ENCODE data around the gene GMNN.

GMNN gene

DNA sequence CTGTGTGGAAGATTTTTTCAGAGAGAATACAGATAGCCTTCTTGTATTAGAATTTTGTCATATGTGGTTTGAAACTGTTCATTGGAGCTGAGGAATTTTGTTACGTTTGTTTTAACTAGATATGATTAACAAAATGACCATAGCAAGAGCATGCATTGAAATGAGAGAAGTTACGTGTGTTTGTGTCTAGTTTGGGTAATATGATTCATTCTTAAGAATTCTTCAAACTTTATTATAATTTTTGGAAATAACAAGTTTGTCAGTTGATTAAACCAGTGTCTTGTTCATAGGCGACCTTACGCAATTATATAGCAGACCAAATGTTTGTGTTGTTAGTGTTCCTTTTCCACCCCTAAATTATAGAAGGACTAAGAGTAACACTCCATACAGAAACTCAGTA, 5.5 kb downstream of the GMNN start:
- no peak for TF ChIP-seq CTCF (IDR thresholded peaks at IDR 0.05; ENCODE audit: extremely low read depth, missing control alignments)
- DNase-seq (ENCODE audit: low spot score): no peak

- DNase-seq (ENCODE audit: low spot score): no peak
- no peak for TF ChIP-seq CTCF (IDR thresholded peaks at IDR 0.05; ENCODE audit: extremely low read depth, missing control alignments)
These were observed 13.4 kb downstream of the GMNN start for GRCh38 chr6:24788031-24788665.

- TF ChIP-seq CTCF (IDR thresholded peaks at IDR 0.05; ENCODE audit: extremely low read depth, missing control alignments): no peak
- DNase-seq (ENCODE audit: low spot score): no peak
These were observed 20.4 kb downstream of the GMNN start for GRCh38 chr6:24795106-24795505.

DNA sequence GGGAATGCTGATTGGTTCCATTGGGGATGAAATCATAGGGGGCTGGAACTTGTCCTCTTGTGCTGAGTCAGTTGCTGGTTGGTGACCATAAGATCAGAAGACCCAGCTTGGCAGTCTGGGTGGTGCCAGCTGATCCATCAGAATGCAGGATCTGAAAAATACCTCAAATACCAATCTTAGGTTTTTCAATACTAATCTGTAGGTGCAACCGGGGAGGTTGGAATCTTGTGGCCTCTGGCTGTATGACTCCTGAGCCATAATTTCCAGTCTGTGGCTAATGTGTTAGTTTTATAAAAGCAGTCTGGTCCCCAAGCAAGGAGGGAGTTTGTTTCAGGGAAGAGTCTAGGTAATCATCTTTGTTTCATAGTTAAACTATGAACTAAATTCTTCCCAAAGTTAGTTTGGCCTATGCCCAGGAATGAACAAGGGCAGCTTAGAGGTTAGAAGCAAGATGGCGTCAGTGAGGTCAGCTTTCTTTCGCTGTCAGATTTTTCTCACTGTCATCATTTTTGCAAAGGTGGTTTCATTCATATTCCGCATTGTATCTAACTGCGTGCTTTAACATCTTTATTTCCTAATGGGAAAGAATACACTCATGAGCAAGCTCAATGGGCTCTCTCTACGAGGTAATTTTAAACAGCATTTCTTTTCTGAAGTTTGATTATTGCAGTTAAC, 22.0 kb downstream of the GMNN start:
- no peak for TF ChIP-seq CTCF (IDR thresholded peaks at IDR 0.05; ENCODE audit: extremely low read depth, missing control alignments)
- no peak for DNase-seq (ENCODE audit: low spot score)

DNA sequence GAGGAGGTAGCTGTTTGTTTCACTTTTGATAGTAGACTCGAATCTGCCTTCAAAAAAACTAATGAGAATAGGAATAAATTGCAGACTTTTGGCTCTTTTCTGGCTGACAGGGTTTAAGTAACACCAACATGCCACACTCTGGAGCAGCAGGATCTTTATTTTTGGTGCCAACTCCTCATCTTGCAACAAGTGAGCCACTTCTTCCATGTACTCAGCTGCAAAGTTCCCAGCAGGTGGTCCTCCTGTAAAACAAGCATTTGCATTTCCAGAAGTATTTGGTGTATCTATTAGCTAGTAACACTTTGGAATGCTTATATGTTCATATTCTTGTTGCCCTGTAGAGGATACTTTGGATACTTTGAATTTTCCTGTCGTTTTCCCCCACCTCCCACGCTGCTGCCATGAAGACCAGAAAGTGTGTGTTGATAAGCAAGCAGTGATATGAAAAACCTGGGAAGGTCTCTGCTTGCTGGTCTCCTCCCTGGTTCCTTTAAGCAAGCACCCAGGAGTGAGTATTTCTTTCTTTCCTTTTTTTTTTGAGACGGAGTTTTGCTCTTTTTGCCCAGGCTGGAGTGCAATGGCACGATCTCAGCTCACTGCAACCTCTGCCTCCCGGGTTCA, 23.0 kb downstream of the GMNN start:
- DNase-seq (ENCODE audit: low spot score): no peak
- TF ChIP-seq CTCF (IDR thresholded peaks at IDR 0.05; ENCODE audit: extremely low read depth, missing control alignments): no peak

DNA sequence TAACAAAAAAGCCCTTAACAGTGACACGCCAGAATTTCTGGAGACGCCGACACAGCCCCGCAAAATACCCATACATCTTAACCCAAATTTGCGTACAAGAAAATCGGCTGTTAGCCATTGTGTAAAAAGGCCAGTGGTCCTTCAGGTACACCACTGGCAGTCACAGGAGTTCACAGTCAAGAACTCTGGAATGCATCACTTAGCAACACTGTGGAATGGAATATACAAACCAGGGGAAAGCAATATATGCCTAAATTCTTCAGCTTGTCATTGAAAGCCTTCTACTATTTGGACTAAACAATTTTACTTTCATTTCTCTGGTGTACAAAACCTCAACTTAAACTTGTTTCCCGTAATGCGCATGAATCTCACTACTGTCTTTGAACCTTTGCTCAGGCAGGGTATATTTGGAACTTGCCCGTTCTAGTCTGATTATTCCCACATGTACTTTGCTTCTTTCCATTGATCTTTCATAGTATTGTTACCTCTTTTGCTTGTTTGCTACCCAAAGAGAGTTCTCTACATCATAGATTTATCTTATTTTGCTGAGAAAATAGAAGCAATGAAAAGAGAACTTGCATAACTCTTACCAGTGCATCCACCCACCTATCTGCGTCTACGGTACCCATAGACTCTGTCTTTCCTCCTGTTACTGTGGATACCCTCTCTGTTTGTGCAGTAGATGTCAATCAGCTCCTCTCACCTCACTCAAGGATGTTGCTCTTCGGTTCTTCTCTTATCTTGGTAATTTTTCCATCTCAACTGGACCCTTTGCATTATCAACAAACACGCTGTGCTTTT, 24.2 kb downstream of the GMNN start, which contains the start of gene ARMH2:
Gene ARMH2 (minus strand): TSS at position 178 of the 801 bp plus-strand sequence. CDS start 60 bp downstream, at position 118.
- no peak for DNase-seq (ENCODE audit: low spot score)
- no peak for TF ChIP-seq CTCF (IDR thresholded peaks at IDR 0.05; ENCODE audit: extremely low read depth, missing control alignments)
